ENCODE data around the gene FBXL16. TPM values are rescaled to one million over a fixed set of nuclear protein-coding genes. Genes with fewer than 3 reads are reported as not detected.
"Not testable (repeated sequence)": the region's sequence is repeated elsewhere in the genome, so short reads cannot be mapped to it uniquely, and the experiment has no call there.

Gene FBXL16
- total RNA-seq, 1 donor from 2014 or later: 5.8 TPM

DNA sequence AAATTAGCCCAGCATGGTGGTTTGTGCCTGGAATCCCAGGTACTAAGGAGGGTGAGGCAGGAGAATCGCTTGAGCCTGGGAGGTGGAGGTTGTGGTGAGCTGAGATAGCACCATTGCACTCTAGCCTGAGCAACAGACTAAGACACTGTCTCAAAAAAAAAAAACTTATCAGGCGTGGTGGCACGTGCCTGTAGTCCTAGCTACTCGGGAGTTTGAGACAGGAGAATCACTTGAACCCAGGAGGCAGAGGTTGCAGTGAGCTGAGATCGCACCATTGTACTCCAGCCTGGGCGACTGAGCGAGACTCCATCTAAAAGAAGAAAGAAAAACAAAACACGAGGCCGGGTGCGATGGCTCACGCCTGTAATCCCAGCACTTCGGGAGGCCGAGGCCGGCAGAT, 37.3 kb upstream of the FBXL16 start:
- not testable (repeated sequence) for H3K27me3 Mint-ChIP-seq (ENCODE audit: low read depth); DNase-seq (ENCODE audit: low spot score); H3K4me1 Mint-ChIP-seq (ENCODE audit: low read depth); H3K4me3 Mint-ChIP-seq (ENCODE audit: low read depth); H3K27ac Mint-ChIP-seq; H3K36me3 Mint-ChIP-seq (ENCODE audit: low read depth); H3K9me3 Mint-ChIP-seq
- intact Hi-C loops (cut with micrococcal nuclease): loop anchor here (5.0 kb wide), 1 partner anchor 44 kb away; the partner anchor contains the start of genes CHTF18 and RPUSD1

DNA sequence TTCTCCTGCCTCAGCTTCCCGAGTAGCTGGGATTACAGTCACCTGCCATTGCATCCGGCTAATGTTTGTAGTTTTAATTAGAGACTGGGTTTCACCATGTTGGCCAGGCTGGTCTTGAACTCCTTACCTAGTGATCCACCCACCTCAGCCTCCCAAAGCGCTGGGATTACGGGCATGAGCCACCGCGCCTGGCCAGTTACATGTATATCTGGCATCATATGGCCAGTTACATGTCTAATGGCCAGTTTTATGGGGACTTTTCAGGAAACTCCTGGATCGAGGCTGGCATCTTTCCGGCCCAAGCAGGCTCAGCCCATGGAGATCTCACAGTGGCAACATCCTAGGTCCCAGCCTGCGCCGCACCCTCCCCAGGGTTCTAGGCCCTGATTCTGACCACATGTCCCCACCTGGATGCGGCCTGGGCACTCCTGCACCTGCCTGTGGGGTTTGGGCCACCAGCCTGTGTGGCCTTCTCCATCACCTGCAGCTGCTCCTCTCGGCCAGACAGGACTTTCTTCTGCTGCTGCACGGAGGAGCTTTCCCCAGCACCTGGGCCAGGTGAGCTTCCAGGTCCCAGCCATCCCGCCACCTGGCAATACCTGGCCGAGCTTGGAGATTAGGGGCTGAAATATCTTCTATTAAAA, 36.5 kb upstream of the FBXL16 start:
- H3K4me1 Mint-ChIP-seq (ENCODE audit: low read depth): peaks cover 7% of the 10 kb centered on the region
- intact Hi-C loops (cut with micrococcal nuclease): loop anchor here (1.0 to 5.0 kb wide), 2 partner anchors 22 to 45 kb away; partner anchors contain the start of genes CHTF18 and RPUSD1
- peaks cover 10% of the 10 kb centered on the region for H3K36me3 Mint-ChIP-seq (ENCODE audit: low read depth)
- H3K9me3 Mint-ChIP-seq: no peaks in the 10 kb centered on the region
- H3K4me3 Mint-ChIP-seq (ENCODE audit: low read depth): peak overlapping the region; percentile 26
- DNase-seq (ENCODE audit: low spot score): no peak
- H3K27me3 Mint-ChIP-seq (ENCODE audit: low read depth): no peaks in the 10 kb centered on the region
- H3K27ac Mint-ChIP-seq: no peak overlapping the region

DNA sequence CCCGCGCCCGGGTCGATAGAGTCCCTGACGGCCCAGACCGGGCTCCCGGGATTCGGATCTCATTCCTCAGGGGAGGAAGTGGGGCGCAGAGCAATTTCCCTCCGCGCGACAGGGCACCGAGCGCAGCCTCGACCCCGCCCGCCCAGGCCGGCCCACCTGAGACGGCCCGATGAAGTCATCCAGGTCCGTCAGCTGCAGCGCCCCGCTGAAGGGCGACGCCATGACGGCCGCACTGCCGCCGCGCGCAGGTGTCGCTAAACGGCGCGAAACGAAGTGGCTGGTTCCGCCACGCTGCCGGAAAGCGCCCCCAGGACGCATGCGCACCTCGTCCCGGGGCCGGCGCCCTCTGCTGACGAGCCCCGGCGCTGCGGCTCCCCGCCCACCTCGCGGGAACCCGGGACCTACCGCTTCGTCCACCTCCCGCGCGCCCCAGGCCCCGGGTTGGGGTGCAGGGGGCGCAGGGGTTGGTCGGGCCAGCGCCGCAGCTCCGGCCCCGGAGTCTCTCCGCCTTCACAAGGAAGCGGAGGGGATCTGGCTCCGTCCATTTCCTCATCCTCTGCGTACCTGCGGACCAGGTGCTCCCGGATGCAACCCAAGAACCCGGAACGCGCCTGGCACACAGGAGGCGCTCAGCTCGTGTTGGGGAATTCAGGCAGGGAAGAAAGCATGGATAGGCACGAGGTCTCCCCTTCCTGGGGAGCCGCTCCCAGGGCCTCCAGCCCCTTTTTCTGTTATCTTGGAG, 35.3 kb upstream of the FBXL16 start, which contains the start of gene CIAO3:
TSS of gene CIAO3 (minus strand) at position 234 of the 742 bp plus-strand sequence. CDS start at position 222, 12 bp downstream.
- no peaks in the 10 kb centered on the region for H3K27me3 Mint-ChIP-seq (ENCODE audit: low read depth)
- H3K36me3 Mint-ChIP-seq (ENCODE audit: low read depth): peaks cover 16% of the 10 kb centered on the region
- peaks cover 11% of the 10 kb centered on the region for H3K4me1 Mint-ChIP-seq (ENCODE audit: low read depth)
- peak within 1 kb of the TSS; percentile 62 for H3K27ac Mint-ChIP-seq
- H3K9me3 Mint-ChIP-seq: no peaks in the 10 kb centered on the region
- intact Hi-C loops (cut with micrococcal nuclease): loop anchor here (1.0 to 5.0 kb wide), 2 partner anchors 21 to 46 kb away; partner anchors contain the start of genes CHTF18 and RPUSD1
- H3K4me3 Mint-ChIP-seq (ENCODE audit: low read depth): peak within 1 kb of the TSS; percentile 79
- peak; percentile 91 for DNase-seq (ENCODE audit: low spot score)

DNA sequence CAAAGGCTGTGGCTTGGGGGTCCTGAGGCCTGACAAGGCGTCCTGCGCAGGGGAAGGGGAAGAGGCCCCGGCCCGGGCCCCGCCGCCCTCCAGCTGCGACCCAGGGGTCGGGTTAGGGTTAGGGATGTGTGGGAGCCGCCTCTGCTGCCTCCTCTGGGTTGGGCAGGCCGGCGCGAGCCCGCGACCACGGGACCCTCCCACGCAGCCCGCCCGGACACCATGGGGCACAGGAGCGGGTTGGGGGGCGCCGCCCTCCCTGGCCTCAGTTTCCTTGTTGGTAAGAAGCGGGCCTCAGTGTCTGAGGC, 34.8 kb upstream of the FBXL16 start:
- intact Hi-C loops (cut with micrococcal nuclease): loop anchor here (5.0 kb wide), 1 partner anchor 47 kb away; the partner anchor contains the start of genes CHTF18 and RPUSD1
- Mint-ChIP-seq H3K27ac (peak overlapping the region; percentile 52), H3K4me1 (ENCODE audit: low read depth) (peaks cover 15% of the 10 kb centered on the region), H3K4me3 (ENCODE audit: low read depth) (peak overlapping the region; percentile 79), H3K27me3 (ENCODE audit: low read depth) (no peaks in the 10 kb centered on the region), H3K9me3 (no peaks in the 10 kb centered on the region), H3K36me3 (ENCODE audit: low read depth) (peaks cover 21% of the 10 kb centered on the region)
- DNase-seq (ENCODE audit: low spot score): no peak

DNA sequence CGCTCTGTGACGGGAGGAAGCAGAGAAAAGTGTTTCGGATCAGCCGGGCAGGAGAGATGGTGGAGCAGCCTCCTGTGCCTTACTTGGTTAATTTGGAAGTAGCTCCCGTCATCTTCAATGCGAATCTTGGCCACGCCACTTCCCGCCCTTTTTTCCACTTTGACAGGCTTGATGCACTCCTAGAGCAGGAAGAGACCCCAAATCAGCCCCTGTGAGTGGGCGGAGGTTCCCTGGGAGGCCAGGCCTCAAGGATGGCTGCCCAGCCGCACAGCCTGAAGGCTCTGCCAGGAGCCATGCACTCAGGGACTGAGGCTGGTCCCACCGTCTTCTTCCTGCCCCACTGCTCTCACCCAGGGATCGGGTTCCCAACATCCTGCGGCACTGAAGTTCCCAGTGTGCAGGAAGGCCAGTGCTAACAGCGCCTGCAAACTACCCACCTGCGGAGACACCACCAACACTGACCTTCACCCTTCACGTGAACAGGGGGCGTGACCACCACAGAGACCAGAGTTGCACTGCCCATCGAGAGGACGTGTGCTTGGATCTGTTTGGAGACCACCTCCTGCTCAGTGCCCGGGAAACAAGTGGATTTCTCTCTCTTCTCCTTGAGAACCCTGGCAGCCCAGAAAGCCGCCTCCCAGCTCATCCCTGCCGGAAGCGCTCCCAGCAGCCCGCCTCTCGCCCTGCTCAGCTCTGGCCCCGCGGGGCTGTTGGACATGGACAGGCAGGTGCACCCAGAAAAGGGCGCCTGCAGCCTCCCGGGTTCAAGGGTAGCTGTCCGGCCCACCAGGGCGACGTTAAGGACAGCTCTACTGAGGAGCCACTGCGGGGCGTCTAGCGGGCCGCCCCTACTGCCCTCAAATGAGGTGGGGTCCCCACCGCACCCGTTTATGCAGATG, 34.2 kb upstream of the FBXL16 start:
- no peak for DNase-seq (ENCODE audit: low spot score)
- Mint-ChIP-seq H3K27me3 (ENCODE audit: low read depth) (no peaks in the 10 kb centered on the region), H3K4me3 (ENCODE audit: low read depth) (peak overlapping the region; percentile 79), H3K36me3 (ENCODE audit: low read depth) (peaks cover 25% of the 10 kb centered on the region), H3K27ac (no peak overlapping the region), H3K9me3 (no peaks in the 10 kb centered on the region), H3K4me1 (ENCODE audit: low read depth) (peaks cover 17% of the 10 kb centered on the region)
- intact Hi-C loops (cut with micrococcal nuclease): loop anchor here (5.0 kb wide), 1 partner anchor 47 kb away; the partner anchor contains the start of genes CHTF18 and RPUSD1

DNA sequence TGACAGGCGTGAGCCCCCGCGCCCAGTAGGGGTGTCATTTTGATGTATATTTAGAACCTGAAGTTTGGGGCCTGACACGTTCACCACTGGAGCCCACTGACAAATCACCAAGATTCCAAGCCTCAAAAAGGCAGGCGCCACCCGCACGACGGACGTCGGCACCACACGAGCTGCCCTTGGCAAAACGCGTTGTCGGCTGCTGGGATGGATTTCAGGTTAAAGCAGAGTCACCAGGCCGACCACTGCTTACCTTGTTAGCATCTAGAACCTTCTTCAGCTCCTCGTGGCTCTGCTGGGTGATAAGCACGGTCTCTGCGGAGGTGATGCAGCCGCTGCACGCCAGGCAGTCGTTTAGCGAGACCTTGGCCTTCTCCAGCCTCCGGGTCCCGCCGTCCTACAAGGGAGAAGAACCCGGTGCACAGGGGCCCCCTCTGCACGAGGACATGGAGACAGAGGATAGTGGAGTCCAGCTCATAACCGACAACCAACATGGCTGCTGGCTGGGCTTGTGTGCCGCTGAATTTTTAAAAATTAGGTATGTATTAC, 31.4 kb upstream of the FBXL16 start:
- peaks cover 35% of the 10 kb centered on the region for H3K36me3 Mint-ChIP-seq (ENCODE audit: low read depth)
- H3K4me3 Mint-ChIP-seq (ENCODE audit: low read depth): no peak overlapping the region
- no peaks in the 10 kb centered on the region for H3K27me3 Mint-ChIP-seq (ENCODE audit: low read depth)
- peaks cover 17% of the 10 kb centered on the region for H3K4me1 Mint-ChIP-seq (ENCODE audit: low read depth)
- intact Hi-C loops (cut with micrococcal nuclease): no loop called here
- H3K9me3 Mint-ChIP-seq: no peaks in the 10 kb centered on the region
- DNase-seq (ENCODE audit: low spot score): no peak
- no peak overlapping the region for H3K27ac Mint-ChIP-seq

DNA sequence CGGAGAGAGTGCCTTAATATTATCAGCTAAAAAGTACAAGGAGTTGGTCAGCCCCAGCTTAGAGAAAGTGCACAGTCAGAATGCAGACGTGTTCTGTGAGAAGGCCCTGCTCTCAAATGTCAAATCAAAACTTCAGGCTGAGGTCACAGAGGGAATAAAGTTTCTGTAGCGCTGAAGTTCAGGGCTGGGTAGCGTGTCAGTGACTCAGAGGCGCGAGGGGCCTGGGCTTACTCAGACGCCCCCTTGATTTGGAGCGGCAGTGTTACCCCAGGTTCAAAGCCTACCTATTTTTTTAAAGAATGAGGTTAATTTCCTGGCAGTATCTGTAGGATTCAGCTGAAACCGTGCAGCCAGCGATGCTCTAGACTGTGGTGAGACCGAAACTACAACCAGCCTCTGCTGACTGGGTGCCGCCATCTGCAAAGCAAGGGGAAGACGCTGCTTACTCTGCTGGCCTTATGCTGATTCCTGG, 30.4 kb upstream of the FBXL16 start:
- DNase-seq (ENCODE audit: low spot score): no peak
- Mint-ChIP-seq H3K27ac (peak overlapping the region; percentile 57), H3K4me3 (ENCODE audit: low read depth) (peak overlapping the region; percentile 26), H3K36me3 (ENCODE audit: low read depth) (peaks cover 35% of the 10 kb centered on the region), H3K9me3 (no peaks in the 10 kb centered on the region), H3K27me3 (ENCODE audit: low read depth) (no peaks in the 10 kb centered on the region), H3K4me1 (ENCODE audit: low read depth) (peaks cover 17% of the 10 kb centered on the region)
- intact Hi-C loops (cut with micrococcal nuclease): no loop called here

DNA sequence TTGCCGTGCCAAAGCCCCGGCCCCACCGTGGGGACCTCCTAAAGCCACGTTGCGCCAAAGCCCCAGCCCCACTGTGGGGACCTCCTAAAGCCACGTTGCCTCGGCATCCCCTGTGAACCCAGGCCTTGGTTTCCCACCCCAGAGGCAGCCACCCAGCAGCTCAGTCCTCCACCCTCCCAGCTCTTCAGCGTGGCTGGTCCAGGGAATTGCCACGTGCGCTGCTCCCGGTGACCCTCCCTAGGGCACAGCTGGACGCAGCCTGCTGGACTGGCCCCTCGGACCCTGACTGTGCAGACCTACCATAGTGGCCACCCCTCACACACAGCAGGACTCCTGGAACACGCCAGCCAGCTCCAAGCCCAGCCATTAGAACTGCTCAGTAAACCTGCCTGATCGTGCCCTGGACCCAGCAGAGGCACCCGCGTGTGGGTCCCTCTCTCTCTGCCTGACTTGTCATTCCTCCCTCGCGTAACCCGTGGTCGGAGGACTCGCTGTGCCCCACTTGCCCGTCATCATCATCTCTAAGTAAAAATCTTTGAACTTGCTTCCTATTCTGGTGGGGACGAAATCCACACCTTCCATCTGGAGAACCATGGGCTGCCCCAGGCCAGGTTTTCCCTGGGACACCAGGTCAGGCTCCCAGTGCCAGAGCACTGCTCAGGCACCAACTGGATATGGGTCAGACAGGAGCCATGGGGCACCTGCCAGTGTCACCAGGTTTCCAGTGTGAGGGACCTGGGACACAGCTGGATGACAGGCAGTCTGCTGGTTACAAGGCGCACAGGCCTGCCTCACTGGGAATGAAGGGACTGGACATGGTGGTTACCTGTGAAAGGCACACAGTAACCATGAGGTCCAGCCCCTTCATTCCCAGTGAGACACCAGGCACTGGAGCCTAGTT, 29.6 kb upstream of the FBXL16 start:
- H3K9me3 Mint-ChIP-seq: no peaks in the 10 kb centered on the region
- intact Hi-C loops (cut with micrococcal nuclease): no loop called here
- H3K4me1 Mint-ChIP-seq (ENCODE audit: low read depth): peaks cover 17% of the 10 kb centered on the region
- H3K4me3 Mint-ChIP-seq (ENCODE audit: low read depth): no peak overlapping the region
- peaks cover 35% of the 10 kb centered on the region for H3K36me3 Mint-ChIP-seq (ENCODE audit: low read depth)
- H3K27me3 Mint-ChIP-seq (ENCODE audit: low read depth): no peaks in the 10 kb centered on the region
- no peak for DNase-seq (ENCODE audit: low spot score)
- peak overlapping the region; percentile 20 for H3K27ac Mint-ChIP-seq

DNA sequence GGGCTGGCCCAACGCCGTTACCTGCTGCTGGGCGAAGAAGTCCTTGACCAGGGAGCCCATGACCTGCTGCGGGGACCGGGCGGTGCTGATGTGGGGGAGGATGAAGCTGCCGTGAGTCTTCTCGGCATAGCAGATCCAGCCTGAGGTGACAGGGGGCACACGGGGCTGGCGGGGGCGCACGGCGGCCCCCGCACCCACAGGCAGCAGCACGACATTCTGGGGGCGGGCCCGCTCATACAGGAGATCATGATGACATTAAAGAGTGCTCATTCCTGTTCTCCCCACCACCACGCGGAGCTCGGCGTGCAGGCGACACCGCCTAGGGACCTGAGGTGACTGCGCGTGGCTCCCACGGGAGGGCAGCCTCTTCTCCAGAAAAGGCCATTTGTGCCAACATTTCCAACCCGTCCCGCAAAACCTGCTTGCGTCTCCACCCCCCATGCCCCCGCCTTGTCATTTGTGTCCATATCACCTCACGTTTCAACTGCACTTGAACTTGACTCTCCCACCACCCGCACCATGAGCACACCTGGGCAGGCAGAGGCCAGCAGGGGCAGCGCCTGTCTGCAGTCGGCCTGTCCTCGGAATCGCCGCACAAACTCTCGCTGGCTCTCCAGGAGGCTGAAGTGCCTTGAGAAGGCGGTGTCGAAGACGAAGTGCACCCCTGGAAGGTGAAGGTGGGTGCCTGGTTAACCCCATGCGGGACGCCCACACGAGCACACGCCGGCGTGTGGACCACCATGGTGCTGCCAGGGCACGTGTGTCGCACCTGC, 28.8 kb upstream of the FBXL16 start:
- Mint-ChIP-seq H3K4me3 (ENCODE audit: low read depth) (no peak overlapping the region), H3K27me3 (ENCODE audit: low read depth) (no peaks in the 10 kb centered on the region), H3K4me1 (ENCODE audit: low read depth) (peaks cover 15% of the 10 kb centered on the region), H3K36me3 (ENCODE audit: low read depth) (peaks cover 35% of the 10 kb centered on the region), H3K27ac (no peak overlapping the region), H3K9me3 (no peaks in the 10 kb centered on the region)
- intact Hi-C loops (cut with micrococcal nuclease): no loop called here
- no peak for DNase-seq (ENCODE audit: low spot score)

DNA sequence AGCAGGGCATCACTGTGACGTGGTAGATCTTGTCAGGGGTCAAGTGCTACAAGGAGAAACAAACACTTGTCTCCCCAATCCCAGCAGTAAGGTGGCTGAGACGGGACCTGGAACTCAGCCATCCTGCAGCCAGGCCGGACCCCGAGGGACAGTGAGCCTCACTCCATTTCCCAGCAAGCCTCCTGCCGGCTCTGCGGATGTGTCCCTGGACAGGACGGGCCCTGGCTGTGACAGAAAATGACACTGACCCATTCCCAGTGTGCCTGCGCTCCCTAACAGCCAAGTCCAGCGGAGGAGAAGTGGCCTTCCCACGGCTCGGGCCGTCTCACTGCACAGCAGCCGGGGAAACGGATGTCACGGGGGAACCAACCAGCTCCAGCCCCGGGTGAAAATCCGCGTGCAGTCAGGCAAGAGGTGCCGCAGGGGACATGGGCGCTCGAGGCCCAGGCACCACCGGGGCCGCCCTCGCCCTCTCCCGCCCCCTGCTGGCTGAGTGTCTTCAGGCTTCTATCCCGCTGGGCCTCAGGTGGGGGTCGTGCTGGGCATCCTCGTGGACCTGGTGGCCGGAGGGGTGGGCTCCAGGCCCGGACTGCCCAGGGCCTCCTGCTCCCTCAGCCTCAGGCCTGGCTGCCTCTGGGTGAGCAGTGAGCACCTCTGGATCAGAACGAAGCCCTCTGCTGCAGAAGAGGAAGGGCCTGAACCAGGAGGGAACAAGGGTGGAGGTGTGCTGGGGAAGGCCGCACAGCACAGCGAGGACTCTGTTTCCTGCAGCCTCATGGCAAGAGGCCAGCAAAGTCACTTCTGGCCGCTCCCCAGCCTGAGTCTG, 28.0 kb upstream of the FBXL16 start:
- Mint-ChIP-seq H3K27ac (no peak overlapping the region), H3K36me3 (ENCODE audit: low read depth) (peaks cover 32% of the 10 kb centered on the region), H3K4me3 (ENCODE audit: low read depth) (no peak overlapping the region), H3K27me3 (ENCODE audit: low read depth) (no peaks in the 10 kb centered on the region), H3K4me1 (ENCODE audit: low read depth) (peaks cover 15% of the 10 kb centered on the region), H3K9me3 (no peaks in the 10 kb centered on the region)
- DNase-seq (ENCODE audit: low spot score): no peak
- intact Hi-C loops (cut with micrococcal nuclease): no loop called here

Data from activated T-helper 2 cell treated with anti-CD3 and anti-CD28 coated beads, Interferon-gamma antibody, Interleukin-2, Interleukin-4, amounts not matched to agents 10 μg/mL and 5 μg/mL and 100 μg/mL, durations not matched to agents 14 hours and 24 hours and 36 hours (primary cell).